ENCODE measurements around the gene RCCD1. TPM values are rescaled to one million over a fixed set of nuclear protein-coding genes. Genes with fewer than 3 reads are reported as not detected.

RCCD1 gene
- total RNA-seq (2022; extraction: Qiagen RNA extraction), result 34.2 to 40.1 TPM (median 37.0 TPM) in 5 replicates

DNA sequence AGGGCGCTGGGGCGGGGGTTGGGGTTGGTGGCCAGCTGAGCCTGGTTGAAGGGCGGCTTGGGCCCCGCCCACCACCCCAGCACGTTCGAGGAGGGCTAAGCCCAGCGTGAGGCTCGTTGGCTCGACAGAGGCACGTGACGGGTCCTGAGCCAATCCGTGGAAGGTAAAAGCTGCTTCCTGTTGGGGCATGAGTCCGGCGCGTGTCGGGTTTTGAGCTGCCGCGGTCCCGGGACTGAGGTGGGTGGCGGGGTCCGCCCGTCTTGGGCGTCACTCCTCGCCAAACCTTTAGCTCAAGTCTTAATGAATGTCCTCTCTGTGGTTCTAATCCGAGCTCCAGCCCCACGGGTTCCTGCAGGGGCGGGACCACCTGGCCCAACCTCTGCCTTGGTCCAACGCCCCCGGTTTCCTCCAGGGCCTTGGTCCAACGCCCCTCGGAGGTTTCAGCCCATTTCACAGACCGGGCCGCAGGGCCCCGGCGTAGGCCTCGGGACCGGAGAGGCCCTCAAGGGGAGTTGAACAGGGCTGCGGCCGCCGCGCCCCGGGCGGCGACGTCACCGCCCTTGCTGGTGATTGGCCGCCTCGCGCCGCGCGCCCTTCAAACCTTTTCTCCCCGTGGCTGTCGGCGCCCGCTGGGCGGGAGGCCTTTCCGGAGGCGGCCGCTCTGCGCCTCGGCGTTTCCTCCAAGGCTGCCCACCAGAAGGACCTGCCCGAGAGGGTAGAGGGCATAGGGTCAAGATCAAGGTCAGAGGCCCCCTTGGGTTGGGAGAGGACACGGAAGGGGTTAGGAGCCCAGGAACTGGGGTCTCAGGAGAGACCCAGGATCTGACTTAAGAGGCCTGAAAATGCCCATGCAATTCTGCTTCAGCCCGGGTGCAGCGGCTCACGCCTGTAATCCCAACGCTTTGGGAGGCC, at the start of gene RCCD1:
TSS of gene RCCD1 (plus strand) at position 173 of the 912 bp plus-strand sequence. CDS start 1,851 bp downstream, outside the sequence.

GRCh38 chr15:90931828-90932659, 22.6 kb upstream of the RCCD1 start, which contains the start of gene HDDC3:
HDDC3 (minus strand) TSS chr15:90932549; CDS start chr15:90932540, 9 bp downstream.

DNA sequence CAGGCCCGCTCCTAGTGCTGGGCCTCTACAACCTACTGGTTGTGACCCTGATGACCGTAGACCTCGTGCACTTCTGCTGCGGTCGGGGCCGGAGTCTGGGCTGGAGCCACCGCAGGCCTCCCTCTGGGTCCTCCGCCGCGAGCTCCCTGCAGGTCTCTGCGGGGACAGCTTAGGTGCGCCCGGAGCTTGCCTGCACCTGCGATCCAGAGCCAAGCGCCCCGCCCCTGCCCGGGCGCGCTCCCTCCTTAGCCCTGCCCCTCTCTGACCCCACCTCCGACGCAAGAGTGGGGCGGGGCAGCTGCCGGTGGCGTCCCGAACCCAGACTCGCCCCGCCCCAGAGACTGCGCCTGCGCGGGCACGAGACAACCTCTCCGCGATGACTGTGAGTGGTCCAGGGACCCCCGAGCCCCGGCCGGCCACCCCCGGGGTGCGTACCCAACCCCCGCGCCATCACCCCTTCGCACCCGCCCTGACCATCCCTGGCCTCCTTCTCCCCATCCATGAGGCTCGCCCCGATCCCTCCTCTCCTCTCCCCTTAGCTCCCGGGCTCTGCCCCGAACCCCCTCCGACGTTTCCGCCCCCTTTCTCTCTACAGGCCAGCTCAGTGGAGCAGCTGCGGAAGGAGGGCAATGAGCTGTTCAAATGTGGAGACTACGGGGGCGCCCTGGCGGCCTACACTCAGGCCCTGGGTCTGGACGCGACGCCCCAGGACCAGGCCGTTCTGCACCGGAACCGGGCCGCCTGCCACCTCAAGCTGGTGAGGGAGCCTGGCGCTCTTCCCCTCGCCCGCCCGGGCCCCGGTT, 19.5 kb upstream of the RCCD1 start, which contains the start of gene UNC45A:
TSS of gene UNC45A (plus strand) at position 337 of the 803 bp plus-strand sequence. CDS start at position 377, 40 bp downstream.

GRCh38 chr15:90994417-90995311, 40.0 kb downstream of the RCCD1 start, which contains the start of gene PRC1:
PRC1 (minus strand) TSS chr15:90994535; CDS start chr15:90994417, 118 bp downstream.

Other genes with a start within 250 kb of the RCCD1 start
- 10.4 to 14.7 TPM (median 11.5 TPM) in 5 replicates for gene BLM, start 237.5 kb upstream of the RCCD1 start, total RNA-seq (2022; extraction: Qiagen RNA extraction)
- gene FURIN, start 86.3 kb upstream of the RCCD1 start, total RNA-seq (2022; extraction: Qiagen RNA extraction), result 40.4 to 65.8 TPM (median 57.2 TPM) in 5 replicates
- gene FES, start 70.4 kb upstream of the RCCD1 start, total RNA-seq (2022; extraction: Qiagen RNA extraction), result 0.45 to 1.1 TPM (median 0.81 TPM) in 5 replicates
- 23.0 to 31.7 TPM (median 29.1 TPM) in 5 replicates for gene MAN2A2, start 51.6 kb upstream of the RCCD1 start, total RNA-seq (2022; extraction: Qiagen RNA extraction)
- gene HDDC3, start 22.3 kb upstream of the RCCD1 start, total RNA-seq (2022; extraction: Qiagen RNA extraction), result 24.8 to 36.4 TPM (median 34.3 TPM) in 5 replicates
- 56.8 to 62.6 TPM (median 60.2 TPM) in 5 replicates for gene UNC45A, start 19.6 kb upstream of the RCCD1 start, total RNA-seq (2022; extraction: Qiagen RNA extraction)
- 184 to 246 TPM (median 216 TPM) in 5 replicates for gene PRC1, start 39.7 kb downstream of the RCCD1 start, total RNA-seq (2022; extraction: Qiagen RNA extraction)
- gene VPS33B, start 67.7 kb downstream of the RCCD1 start, total RNA-seq (2022; extraction: Qiagen RNA extraction), result 11.9 to 15.9 TPM (median 14.1 TPM) in 5 replicates
- gene SV2B, start 145.4 kb downstream of the RCCD1 start, total RNA-seq (2022; extraction: Qiagen RNA extraction), result 0.02 to 0.05 TPM (median 0.03 TPM) in 5 replicates

Measured in A549 treated with CORT108297 at 1 μM for 4 hours (cell line).